HepG2 (cell line): ENCODE measurements around the gene BAHCC1. TPM values are rescaled to one million over a fixed set of nuclear protein-coding genes. Genes with fewer than 3 reads are reported as not detected.

Source experiments
- ATAC-seq: fragments of 200-7000 bp; cut with Tn5 transposase; 3 replicates; pipeline ENCODE4 v1.9.1; 2020; ENCODE audit warnings: mild to moderate bottlenecking, moderate library complexity
- BruUV-seq: library from RNA; stranded (reverse); fragments of 400-500 nt; replicated peaks from 2 replicates; lab custom pipeline; 2021; lab: Mats Ljungman, UMichigan
- CTCF ChIA-PET: fragments of 300-600 bp; formaldehyde crosslinking; extraction: SDS; loops from one replicate; lab custom pipeline; 2021; ENCODE audit warnings: low total read pairs, inconsistent platforms, low intra/inter-chr PET ratio; lab: Yijun Ruan, JAX
- POLR2A ChIA-PET: fragments of 350-600 bp; sonication (Branson Sonifier 250); formaldehyde crosslinking; loops from one replicate; lab custom pipeline; 2020; ENCODE audit warnings: antibody characterized with exemption, inconsistent platforms; lab: Yijun Ruan, JAX
- DNase-seq: peaks from one replicate; pipeline ENCODE4 v3.0.0-alpha.2; 2015; ENCODE audit warnings: low spot score
- FAIRE-seq: peaks from 3 replicates; lab custom pipeline; 2011; peaks lifted over from hg19 to GRCh38; lab: Jason Lieb, UNC
- H2AFZ ChIP-seq: one replicate; pipeline ENCODE4 v1.6.1; 2011; ENCODE audit warnings: low read length, inconsistent platforms
- H3K27ac ChIP-seq: fragments of 300-600 bp; 3 replicates; pipeline ENCODE4 v1.8.0; 2011; ENCODE audit warnings: mixed run types, mild to moderate bottlenecking, mixed read lengths, low read length, inconsistent platforms; ENCODE audit not compliant: insufficient read depth; ENCODE audit errors: extremely low read length
- H3K27me3 ChIP-seq, 2 experiments: fragments of 200-600 bp in 1 of 2; 2 replicates in 1 of 2; 3 replicates in 1 of 2; pipeline versions ENCODE4 v1.6.0 to v1.8.0; 2011; ENCODE audit warnings: low read length in 2 of 2, mild to moderate bottlenecking in 2 of 2, moderate library complexity in 2 of 2, inconsistent platforms in 1 of 2; ENCODE audit not compliant: insufficient read depth in 2 of 2, control insufficient read depth in 1 of 2
- H3K36me3 ChIP-seq, 2 experiments: fragments of 200-600 bp in 1 of 2; replicated peaks in 1 of 2; 2 replicates in 1 of 2; 3 replicates in 1 of 2; pipeline versions ENCODE4 v1.5.1 to v1.8.0; 2011; ENCODE audit warnings: low read length in 2 of 2, inconsistent platforms in 1 of 2; ENCODE audit not compliant: insufficient read depth in 2 of 2, control insufficient read depth in 1 of 2
- H3K4me1 ChIP-seq: 2 replicates; pipeline ENCODE4 v1.5.1; 2012; ENCODE audit warnings: low read length, inconsistent platforms; ENCODE audit not compliant: insufficient read depth
- H3K4me2 ChIP-seq: 2 replicates; pipeline ENCODE4 v1.6.0; 2011; ENCODE audit warnings: low read depth, low read length, inconsistent platforms
- H3K4me3 ChIP-seq, 3 experiments: fragments of 200-600 bp in 1 of 3; sonication (generic), shearing (Covaris generic) in 1 of 3; replicated peaks in 1 of 3; 2 replicates each; pipeline ENCODE4 v1.5.1; 2011 to 2016; ENCODE audit warnings: low read length in 3 of 3, inconsistent platforms in 2 of 3, low read depth in 2 of 3, mild to moderate bottlenecking in 2 of 3, control low read depth in 1 of 3, mixed read lengths in 1 of 3; ENCODE audit not compliant: insufficient read depth in 1 of 3
- H3K79me2 ChIP-seq: one replicate; pipeline ENCODE4 v1.6.1; 2011; ENCODE audit warnings: low read length, inconsistent platforms; ENCODE audit not compliant: insufficient read depth
- H3K9ac ChIP-seq: 2 replicates; pipeline ENCODE4 v1.6.0; 2011; ENCODE audit warnings: mild to moderate bottlenecking, low read depth, low read length, inconsistent platforms; ENCODE audit not compliant: insufficient read depth
- H3K9me3 ChIP-seq: 2 replicates; pipeline ENCODE4 v1.5.1; 2012; ENCODE audit warnings: mild to moderate bottlenecking, low read length
- H4K20me1 ChIP-seq: 2 replicates; pipeline ENCODE4 v1.6.0; 2011; ENCODE audit warnings: inconsistent platforms, mild to moderate bottlenecking, low read length, moderate library complexity; ENCODE audit not compliant: insufficient read depth
- BCL6 ChIP-seq: IDR thresholded peaks from 2 replicates; pipeline ENCODE4 v1.6.1; 2016; ENCODE audit warnings: missing genetic modification reagents, missing compliant biosample characterization
- HNRNPH1 ChIP-seq: fragments of 200-400 bp; formaldehyde crosslinking; optimal IDR thresholded peaks from 2 replicates; pipeline ENCODE3; 2017; ENCODE audit warnings: mild to moderate bottlenecking, low read depth, low read length
- HOXA3 ChIP-seq: sonication (generic); formaldehyde crosslinking; IDR thresholded peaks from 2 replicates; pipeline ENCODE4 v1.5.0; 2020; ENCODE audit warnings: missing genetic modification reagents
- KAT2B ChIP-seq: fragments of 150-350 bp; IDR thresholded peaks from 2 replicates; pipeline ENCODE4 v1.6.1; 2014; ENCODE audit warnings: low read depth, low read length, borderline replicate concordance
- NR2C2 ChIP-seq: sonication (generic); formaldehyde crosslinking; IDR thresholded peaks from 2 replicates; pipeline ENCODE4 v1.4.0; 2020; ENCODE audit warnings: missing genetic modification reagents, mild to moderate bottlenecking, moderate library complexity, borderline replicate concordance
- NR2F6 ChIP-seq, 2 experiments: IDR thresholded peaks; 2 replicates each; pipeline ENCODE4 v1.6.1; 2016; ENCODE audit warnings: antibody characterized with exemption in 1 of 2, mild to moderate bottlenecking in 1 of 2
- SP1 ChIP-seq, 2 experiments: fragments of 450-650 bp in 1 of 2; sonication (generic) in 1 of 2; formaldehyde crosslinking in 1 of 2; IDR thresholded peaks; 2 replicates each; pipeline versions ENCODE4 v1.4.0 to v1.6.1; 2016 to 2020; ENCODE audit warnings: missing genetic modification reagents in 1 of 2
- TEAD3 ChIP-seq: optimal IDR thresholded peaks from 2 replicates; pipeline ENCODE3; 2016; ENCODE audit warnings: borderline replicate concordance
- ZFAT ChIP-seq: sonication (generic); formaldehyde crosslinking; conservative IDR thresholded peaks from 2 replicates; pipeline ENCODE4 v1.8.1; 2023; ENCODE audit warnings: missing genetic modification reagents, inconsistent platforms
- ZFX ChIP-seq: sonication (generic); formaldehyde crosslinking; IDR thresholded peaks from 2 replicates; pipeline ENCODE4 v1.4.0; 2020; ENCODE audit warnings: mild to moderate bottlenecking, low read depth, missing genetic modification reagents, moderate library complexity
- ZNF20 ChIP-seq: sonication (generic); formaldehyde crosslinking; IDR thresholded peaks from 2 replicates; pipeline ENCODE4 v1.4.0; 2020; ENCODE audit warnings: mild to moderate bottlenecking, moderate library complexity, missing genetic modification reagents
- ZNF607 ChIP-seq: sonication (generic); formaldehyde crosslinking; IDR thresholded peaks from 2 replicates; pipeline ENCODE4 v1.5.1; 2020; ENCODE audit warnings: missing genetic modification reagents, mild to moderate bottlenecking, borderline replicate concordance
- ZNF639 ChIP-seq: conservative IDR thresholded peaks from 2 replicates; pipeline ENCODE4 v1.6.1; 2018; ENCODE audit warnings: missing genetic modification reagents
- WGBS: methylation state at CpG from one replicate; pipeline ENCODE4 v1.1.6; 2017; ENCODE audit warnings: low lambda C conversion rate; 5-methylcytosine and 5-hydroxymethylcytosine counted together
- in situ Hi-C: cut with HindIII; loops from 2 replicates; pipeline ENCODE4 v1.10.0; 2017; ENCODE audit warnings: low pct_unique_long_range_greater_than_20kb; ENCODE audit not compliant: extremely low pct_ligation_motif_present
- intact Hi-C: fragments of 100-400 bp; cut with micrococcal nuclease; formaldehyde crosslinking; loops from one replicate; pipeline ENCODE4 v1.10.0; 2022; ENCODE audit not compliant: unreplicated experiment
- polyA plus RNA-seq, 8 experiments: library from polyadenylated mRNA; depleted of rRNA in 3 of 8; stranded (reverse) in 7 of 8; unstranded in 1 of 8; fragments of >200 nt; fragmentation: Illumina TruSeq in 4 of 8; extraction: Trizol in 4 of 8; gene quantifications; 2 replicates each; pipeline versions ENCODE4 v1.2.1 to v1.2.3, GENCODE V29; 2011 to 2016; ENCODE audit warnings: low read depth in 4 of 8, missing spikeins in 1 of 8, mixed read lengths in 1 of 8; ENCODE audit not compliant: insufficient read depth in 1 of 8
- total RNA-seq, 5 experiments: library from RNA; depleted of rRNA; stranded (reverse); fragments of >200 nt; fragmentation: Illumina TruSeq; extraction: Trizol; gene quantifications; 2 replicates each; pipeline ENCODE4 v1.2.3, GENCODE V29; 2016; ENCODE audit warnings: low read depth in 1 of 5
- TF ChIP-seq, protein P1 (sequence below): sonication (generic); formaldehyde crosslinking; IDR thresholded peaks from 2 replicates; pipeline ENCODE4 v1.4.0; 2020; ENCODE audit warnings: missing genetic modification reagents

Gene BAHCC1
- total and polyA plus RNA-seq, 2 of the 13 experiments (the other 11 are each of a cell fraction or from before 2014, with no cell fraction given): 1.4 to 1.7 TPM

DNA sequence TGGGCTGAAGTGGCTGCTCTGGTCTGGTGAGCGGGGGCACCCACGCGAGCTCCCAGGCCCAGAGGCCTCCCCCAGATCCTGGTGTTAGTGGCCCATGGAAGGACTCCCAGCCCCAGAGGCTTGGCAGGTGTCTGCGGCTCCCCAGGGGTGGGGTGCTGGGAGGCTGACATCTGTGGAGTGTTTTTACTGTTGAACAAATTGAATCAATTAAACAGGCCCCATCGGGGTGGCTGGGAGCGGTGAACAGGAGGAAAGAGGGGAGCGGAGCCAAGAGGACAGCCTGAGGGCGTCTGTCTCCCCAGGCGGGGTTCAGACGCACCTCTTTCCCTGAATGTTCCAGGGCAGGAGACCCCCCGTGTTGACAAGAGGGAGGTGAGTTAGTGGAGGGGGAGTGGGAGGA is 87.4 kb downstream of the BAHCC1 start:
- in situ Hi-C loops: loop anchor here (5.0 kb wide), 2 partner anchors 180 to 225 kb away; no protein-coding TSS in a partner anchor
- H2AFZ ChIP-seq: no peak overlapping the region
- H3K4me1 ChIP-seq: peaks cover 45% of the 10 kb centered on the region
- no peak overlapping the region for H3K27ac ChIP-seq
- BruUV-seq: no TSS peak
- ATAC-seq (no peak), DNase-seq (no peak), FAIRE-seq (no peak)
- no peaks in the 10 kb centered on the region for H4K20me1 ChIP-seq
- peak overlapping the region in 1 of 3 experiments; percentile 43; a peak in 1 of 6 replicates for H3K4me3 ChIP-seq
- ChIA-PET CTCF (no interaction called here), POLR2A (interaction anchor here (1.4 kb wide), 1 partner anchor 10 kb away, joined by 3 read pairs; no protein-coding TSS in a partner anchor)
- peaks cover 5 to 50% of the 10 kb centered on the region in 2 experiments; a peak in 4 of 5 replicates for H3K27me3 ChIP-seq
- no peaks in the 10 kb centered on the region for H3K79me2 ChIP-seq
- no peaks in the 10 kb centered on the region for H3K36me3 ChIP-seq
- no peak overlapping the region for H3K9ac ChIP-seq
- 47% methylated on average over 11 of the region's 11 CpGs for WGBS
- no peaks in the 10 kb centered on the region for H3K9me3 ChIP-seq
- intact Hi-C loops: loop anchor here (5.0 kb wide), 2 partner anchors 80 to 185 kb away; partner anchors contain the start of gene SLC38A10
- no peak for TF ChIP-seq ZFAT (CRISPR knock-in tag)
- TF ChIP-seq NR2C2 (CRISPR knock-in tag): no peak
- TF ChIP-seq BCL6 (CRISPR knock-in tag): no peak
- no peak for TF ChIP-seq HOXA3 (CRISPR knock-in tag)
- TF ChIP-seq HNRNPH1: no peak
- no peak for TF ChIP-seq ZNF20
- TF ChIP-seq ZNF607 (CRISPR knock-in tag): no peak
- TF ChIP-seq ZFX (CRISPR knock-in tag): no peak
- no peak for TF ChIP-seq TEAD3
- TF ChIP-seq ZNF639 (CRISPR knock-in tag): no peak
- no peak for TF ChIP-seq NR2F6 (IDR thresholded peaks at IDR 0.05)
- TF ChIP-seq NR2F6 (CRISPR knock-in tag; IDR thresholded peaks at IDR 0.05): no peak
- TF ChIP-seq SP1 (IDR thresholded peaks at IDR 0.05): no peak
- no peak for TF ChIP-seq SP1 (CRISPR knock-in tag; IDR thresholded peaks at IDR 0.05)
- TF ChIP-seq, protein P1, sequence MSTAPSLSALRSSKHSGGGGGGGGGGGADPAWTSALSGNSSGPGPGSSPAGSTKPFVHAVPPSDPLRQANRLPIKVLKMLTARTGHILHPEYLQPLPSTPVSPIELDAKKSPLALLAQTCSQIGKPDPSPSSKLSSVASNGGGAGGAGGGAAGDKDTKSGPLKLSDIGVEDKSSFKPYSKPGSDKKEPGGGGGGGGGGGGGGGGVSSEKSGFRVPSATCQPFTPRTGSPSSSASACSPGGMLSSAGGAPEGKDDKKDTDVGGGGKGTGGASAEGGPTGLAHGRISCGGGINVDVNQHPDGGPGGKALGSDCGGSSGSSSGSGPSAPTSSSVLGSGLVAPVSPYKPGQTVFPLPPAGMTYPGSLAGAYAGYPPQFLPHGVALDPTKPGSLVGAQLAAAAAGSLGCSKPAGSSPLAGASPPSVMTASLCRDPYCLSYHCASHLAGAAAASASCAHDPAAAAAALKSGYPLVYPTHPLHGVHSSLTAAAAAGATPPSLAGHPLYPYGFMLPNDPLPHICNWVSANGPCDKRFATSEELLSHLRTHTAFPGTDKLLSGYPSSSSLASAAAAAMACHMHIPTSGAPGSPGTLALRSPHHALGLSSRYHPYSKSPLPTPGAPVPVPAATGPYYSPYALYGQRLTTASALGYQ: no peak
- TF ChIP-seq KAT2B: no peak
- H3K4me2 ChIP-seq: peak overlapping the region; percentile 53
